SK-N-SH treated with all-trans-retinoic acid at 6 μM for 48 hours (cell line): ENCODE measurements around the gene COL11A1.

Experiments used
- CREB5 ChIP-seq: fragments of 250-450 bp; sonication (Bioruptor Pico); IDR thresholded peaks from 2 replicates; pipeline ENCODE4 v1.5.1; 2020; ENCODE audit warnings: low read depth, mild to moderate bottlenecking, moderate library complexity
- CSDC2 ChIP-seq: fragments of 250-450 bp; sonication (Bioruptor Pico); IDR thresholded peaks from 2 replicates; pipeline ENCODE4 v1.5.0; 2020; ENCODE audit warnings: mild to moderate bottlenecking, moderate library complexity
- CSRNP3 ChIP-seq: fragments of 250-450 bp; sonication (Bioruptor Pico); IDR thresholded peaks from 2 replicates; pipeline ENCODE4 v1.5.1; 2021; ENCODE audit warnings: mild to moderate bottlenecking, moderate library complexity
- ESRRG ChIP-seq: fragments of 250-450 bp; sonication (Bioruptor Pico); IDR thresholded peaks from 2 replicates; pipeline ENCODE4 v1.6.1; 2021; ENCODE audit warnings: mild to moderate bottlenecking
- ISL1 ChIP-seq: fragments of 250-450 bp; sonication (Bioruptor Pico); IDR thresholded peaks from 2 replicates; pipeline ENCODE4 v2.1.2; 2022; ENCODE audit warnings: mild to moderate bottlenecking, moderate library complexity
- POU6F1 ChIP-seq: fragments of 250-450 bp; sonication (Bioruptor Pico); IDR thresholded peaks from 2 replicates; pipeline ENCODE4 v1.8.0; 2021; ENCODE audit warnings: low read depth, mild to moderate bottlenecking, moderate library complexity, borderline replicate concordance
- PPARA ChIP-seq: fragments of 250-450 bp; sonication (Bioruptor Pico); IDR thresholded peaks from 2 replicates; pipeline ENCODE4 v1.5.0; 2020; ENCODE audit warnings: mild to moderate bottlenecking, borderline replicate concordance
- RARB ChIP-seq: fragments of 250-450 bp; sonication (Bioruptor Pico); IDR thresholded peaks from 2 replicates; pipeline ENCODE4 v1.8.0; 2021; ENCODE audit warnings: mild to moderate bottlenecking, moderate library complexity
- SNAI2 ChIP-seq: fragments of 250-450 bp; sonication (Bioruptor Pico); IDR thresholded peaks from 2 replicates; pipeline ENCODE4 v1.5.0; 2020; ENCODE audit warnings: mild to moderate bottlenecking, moderate library complexity
- TOX ChIP-seq: fragments of 250-450 bp; sonication (Bioruptor Pico); IDR thresholded peaks from 2 replicates; pipeline ENCODE4 v1.8.0; 2021; ENCODE audit warnings: mild to moderate bottlenecking, moderate library complexity, borderline replicate concordance
- ZC3H10 ChIP-seq: fragments of 250-450 bp; sonication (Bioruptor Pico); IDR thresholded peaks from 2 replicates; pipeline ENCODE4 v1.5.1; 2021; ENCODE audit warnings: mild to moderate bottlenecking, moderate library complexity
- ZFP3 ChIP-seq: fragments of 250-450 bp; sonication (Bioruptor Pico); IDR thresholded peaks from 2 replicates; pipeline ENCODE4 v1.5.0; 2020; ENCODE audit warnings: mild to moderate bottlenecking, moderate library complexity
- ZFP30 ChIP-seq: fragments of 450-650 bp; formaldehyde crosslinking; IDR thresholded peaks from 2 replicates; pipeline ENCODE4 v1.5.0; 2022; ENCODE audit warnings: mild to moderate bottlenecking, moderate library complexity
- ZNF8 ChIP-seq: fragments of 450-650 bp; formaldehyde crosslinking; IDR thresholded peaks from 2 replicates; pipeline ENCODE4 v1.5.0; 2020; ENCODE audit warnings: mild to moderate bottlenecking, moderate library complexity

GRCh38 chr1:103108376-103109150 lies at the start of gene COL11A1:
- no peak for TF ChIP-seq ZFP3 (CRISPR knock-in tag)
- no peak for TF ChIP-seq TOX (CRISPR knock-in tag)
- no peak for TF ChIP-seq CREB5 (CRISPR knock-in tag)
- TF ChIP-seq ZFP30 (CRISPR knock-in tag): no peak
- TF ChIP-seq CSRNP3 (CRISPR knock-in tag): no peak
- no peak for TF ChIP-seq ZNF8 (CRISPR knock-in tag)
- TF ChIP-seq CSDC2 (CRISPR knock-in tag): no peak
- TF ChIP-seq ISL1: no peak
- no peak for TF ChIP-seq ESRRG (CRISPR knock-in tag)
- TF ChIP-seq RARB: no peak
- no peak for TF ChIP-seq PPARA
- no peak for TF ChIP-seq SNAI2 (CRISPR knock-in tag)
- TF ChIP-seq ZC3H10 (CRISPR knock-in tag): no peak
- no peak for TF ChIP-seq POU6F1 (CRISPR knock-in tag)
